ENCODE measurements around the gene LMO7.
"Not testable (repeated sequence)": the region's sequence is repeated elsewhere in the genome, so short reads cannot be mapped to it uniquely, and the experiment has no call there.

The LMO7 gene

GRCh38 chr13:75647126-75647784 lies 11.1 kb downstream of the LMO7 start:
- no peak for DNase-seq (ENCODE audit: low read depth)

- no peak for DNase-seq (ENCODE audit: low read depth)
These were observed 12.3 kb downstream of the LMO7 start for GRCh38 chr13:75648446-75648845.

GRCh38 chr13:75651013-75651412 lies 14.9 kb downstream of the LMO7 start:
- no peak for DNase-seq (ENCODE audit: low read depth)

GRCh38 chr13:75652726-75653125 lies 16.6 kb downstream of the LMO7 start:
- no peak for DNase-seq (ENCODE audit: low read depth)

GRCh38 chr13:75656425-75656989 lies 20.4 kb downstream of the LMO7 start:
- DNase-seq (ENCODE audit: low read depth): no peak

- no peak for DNase-seq (ENCODE audit: low read depth)
These were observed 21.0 kb downstream of the LMO7 start for GRCh38 chr13:75657111-75657510.

- no peak for DNase-seq (ENCODE audit: low read depth)
These were observed 24.6 kb downstream of the LMO7 start for GRCh38 chr13:75660694-75661093.

- DNase-seq (ENCODE audit: low read depth): no peak
These were observed 25.3 kb downstream of the LMO7 start for GRCh38 chr13:75661443-75661842.

- no peak for DNase-seq (ENCODE audit: low read depth)
These were observed 30.7 kb downstream of the LMO7 start for GRCh38 chr13:75666646-75667351.

GRCh38 chr13:75669706-75670105 lies 33.6 kb downstream of the LMO7 start:
- no peak for DNase-seq (ENCODE audit: low read depth)

- DNase-seq (ENCODE audit: low read depth): no peak
These were observed 34.4 kb downstream of the LMO7 start for GRCh38 chr13:75670496-75670895.

- DNase-seq (ENCODE audit: low read depth): no peak
These were observed 39.3 kb downstream of the LMO7 start for GRCh38 chr13:75675421-75675820.

- DNase-seq (ENCODE audit: low read depth): no peak
These were observed 43.3 kb downstream of the LMO7 start for GRCh38 chr13:75679459-75679858.

GRCh38 chr13:75680251-75680650 lies 44.1 kb downstream of the LMO7 start:
- DNase-seq (ENCODE audit: low read depth): not testable (repeated sequence)

GRCh38 chr13:75682326-75682725 lies 46.2 kb downstream of the LMO7 start:
- no peak for DNase-seq (ENCODE audit: low read depth)

- DNase-seq (ENCODE audit: low read depth): no peak
These were observed 49.1 kb downstream of the LMO7 start for GRCh38 chr13:75685239-75685697.

GRCh38 chr13:75687150-75687763 lies 51.1 kb downstream of the LMO7 start:
- no peak for DNase-seq (ENCODE audit: low read depth)

- no peak for DNase-seq (ENCODE audit: low read depth)
These were observed 53.6 kb downstream of the LMO7 start for GRCh38 chr13:75689686-75690085.

GRCh38 chr13:75690607-75691006 lies 54.5 kb downstream of the LMO7 start:
- no peak for DNase-seq (ENCODE audit: low read depth)

GRCh38 chr13:75691183-75691582 lies 55.1 kb downstream of the LMO7 start:
- DNase-seq (ENCODE audit: low read depth): no peak

GRCh38 chr13:75693227-75693626 lies 57.1 kb downstream of the LMO7 start:
- no peak for DNase-seq (ENCODE audit: low read depth)

GRCh38 chr13:75694722-75695121 lies 58.6 kb downstream of the LMO7 start:
- DNase-seq (ENCODE audit: low read depth): no peak

GRCh38 chr13:75695908-75696307 lies 59.8 kb downstream of the LMO7 start:
- DNase-seq (ENCODE audit: low read depth): peak; percentile 57

Measured in activated T-cell treated with anti-CD3 and anti-CD28 coated beads for 48 hours (primary cell).